Psoas muscle (tissue), 8 donors: ENCODE data around the gene TPP1. TPM values are rescaled to one million over a fixed set of nuclear protein-coding genes. Genes with fewer than 3 reads are reported as not detected.

Source experiments
- ATAC-seq, 4 donors: fragments of 200-7000 bp; cut with Tn5 transposase; one replicate each; pipeline ENCODE4 v1.9.1; 2020; ENCODE audit warnings: moderate library complexity in 3 of 4, mild to moderate bottlenecking in 2 of 4
- DNase-seq, 2 donors: peaks; one replicate each; pipeline ENCODE4 v3.0.0-alpha.2; 2020
- H3K27ac ChIP-seq: fragments of 200-600 bp; one replicate; pipeline ENCODE4 v1.8.0; 2022
- H3K27me3 ChIP-seq, 3 donors: fragments of 200-600 bp in 1 of 3; one replicate each; pipeline versions ENCODE4 v1.6.1 to v1.8.0; 2013 to 2022; ENCODE audit warnings: low read length in 2 of 3, mild to moderate bottlenecking in 2 of 3, moderate library complexity in 1 of 3; ENCODE audit not compliant: insufficient read depth in 3 of 3
- H3K36me3 ChIP-seq, 2 donors: fragments of 200-600 bp in 1 of 2; one replicate each; pipeline versions ENCODE4 v1.6.1 to v1.8.0; 2013 to 2022; ENCODE audit warnings: low read depth in 1 of 2, mild to moderate bottlenecking in 1 of 2, moderate library complexity in 1 of 2; ENCODE audit not compliant: insufficient read depth in 1 of 2
- H3K4me1 ChIP-seq: fragments of 200-600 bp; one replicate; pipeline ENCODE4 v1.8.0; 2022
- H3K4me3 ChIP-seq: fragments of 200-600 bp; one replicate; pipeline ENCODE4 v1.8.0; 2022; ENCODE audit warnings: mild to moderate bottlenecking
- H3K9me3 ChIP-seq: fragments of 200-600 bp; one replicate; pipeline ENCODE4 v1.8.0; 2022
- CTCF ChIP-seq: fragments of 200-600 bp; IDR thresholded peaks from one replicate; pipeline ENCODE4 v1.8.0; 2022; ENCODE audit warnings: antibody characterized with exemption
- WGBS, 3 donors: extraction: QIAGEN DNeasy Blood & Tissue Kit; methylation state at CpG; one replicate each; pipeline versions ENCODE4 v1.1.6 to v1.1.7; 2013; 5-methylcytosine and 5-hydroxymethylcytosine counted together
- intact Hi-C, 2 donors: fragments of 100-400 bp; cut with DNase I; formaldehyde crosslinking; loops; one replicate each; pipeline versions ENCODE4 v1.11.0 to v1.14.2; 2022
- polyA plus RNA-seq, 3 donors: library from polyadenylated mRNA; stranded (reverse); fragments of 200-250 nt; gene quantifications; one replicate each; pipeline ENCODE4 v1.2.3, GENCODE V29; 2013
- total RNA-seq, 4 donors: library from RNA; stranded (reverse); fragmentation: NEBNext Ultra II Directional in 2 of 4; extraction: Animal tissue kit (Norgen Biotek cat#: 25700) in 2 of 4; gene quantifications; one replicate each; pipeline versions ENCODE4 v1.2.1 to v1.2.4, GENCODE V29; 2021 to 2023
- donor health status: healthy with polysubstance abuse.
- donor health status: DM: no; HTN: no; CAD: no; lungs with moderate emphysema.
- donor health status: Bipolar disorder and iron deficiency.
- donor health status: healthy.
- donor health status: DM: yes; HTN: yes; CAD: no.
- donor health status: DM: no; HTN: no; CAD: no.
- donor health status: DM: no; HTN: no; CAD: no.
- donor health status: DM: yes; HTN: yes; CAD: no.

Gene TPP1
- total and polyA plus RNA-seq, 7 donors, result 11.8 to 50.2 (median 30.0) TPM

- H3K4me3 ChIP-seq, result no peak overlapping the region
- H3K9me3 ChIP-seq, result no peaks in the 10 kb centered on the region
- ATAC-seq (peak; percentile 28 to 57 (median 50)), DNase-seq (no peak)
- peaks cover 4% of the 10 kb centered on the region for H3K4me1 ChIP-seq
- intact Hi-C loops, result no loop called here
- H3K36me3 ChIP-seq, result peaks cover 0 to 13% of the 10 kb centered on the region in 2 donors
- H3K27me3 ChIP-seq, result no peaks in the 10 kb centered on the region
- whole genome bisulfite sequencing, 3 donors, result 8 to 17% (median 12%) methylated on average over 3 of the region's 3 CpGs
- no peak for TF ChIP-seq CTCF
- no peak overlapping the region for H3K27ac ChIP-seq
Observed at GRCh38 chr11:6637871-6638270, 18.6 kb upstream of the TPP1 start.

- no peak for TF ChIP-seq CTCF
- Histone ChIP-seq H3K27ac (no peak overlapping the region), H3K4me1 (peaks cover 4% of the 10 kb centered on the region), H3K9me3 (no peaks in the 10 kb centered on the region), H3K36me3 (peaks cover 0 to 19% of the 10 kb centered on the region in 2 donors), H3K27me3 (no peaks in the 10 kb centered on the region), H3K4me3 (no peak overlapping the region)
- intact Hi-C loops, result no loop called here
- 76 to 87% (median 81%) methylated on average over 3 of the region's 3 CpGs for WGBS, 3 donors
- DNase-seq, result no peak
- no peak for ATAC-seq
Observed at GRCh38 chr11:6636480-6636879, 17.3 kb upstream of the TPP1 start.

- DNase-seq, result peak; percentile 51 to 81
- no peaks in the 10 kb centered on the region for H3K9me3 ChIP-seq
- intact Hi-C loops, result no loop called here
- 33 to 42% (median 39%) methylated on average over 10 of the region's 10 CpGs for WGBS, 3 donors
- H3K4me1 ChIP-seq, result peaks cover 4% of the 10 kb centered on the region
- no peak for TF ChIP-seq CTCF
- ATAC-seq, result peak; percentile 46 to 69 (median 54)
- no peaks in the 10 kb centered on the region for H3K27me3 ChIP-seq
- peak overlapping the region; percentile 46 for H3K27ac ChIP-seq
- peaks cover 0 to 12% of the 10 kb centered on the region in 2 donors for H3K36me3 ChIP-seq
- H3K4me3 ChIP-seq, result no peak overlapping the region
Observed at GRCh38 chr11:6635082-6635932, 16.1 kb upstream of the TPP1 start.

GRCh38 chr11:6634534-6634933 lies 15.3 kb upstream of the TPP1 start:
- ATAC-seq (no peak), DNase-seq (no peak)
- intact Hi-C loops, result no loop called here
- Histone ChIP-seq H3K36me3 (peaks cover 0 to 10% of the 10 kb centered on the region in 2 donors), H3K27me3 (no peaks in the 10 kb centered on the region), H3K4me1 (peaks cover 4% of the 10 kb centered on the region), H3K27ac (no peak overlapping the region), H3K4me3 (no peak overlapping the region), H3K9me3 (no peaks in the 10 kb centered on the region)
- TF ChIP-seq CTCF, result no peak
- WGBS, 3 donors, result 57 to 64% (median 64%) methylated on average over 1 of the region's 1 CpG
